Measurements from ENCODE around the gene IFTAP. TPM values are rescaled to one million over a fixed set of nuclear protein-coding genes. Genes with fewer than 3 reads are reported as not detected.

Gene IFTAP
- total RNA-seq, 2 experiments from 2014 or later, result not detected

- Histone ChIP-seq H3K4me2 (ENCODE audit: low read length) (no peak overlapping the region), H3K79me2 (ENCODE audit: insufficient read depth, low read depth, low read length) (no peaks in the 10 kb centered on the region), H3K9me3 (ENCODE audit: low read length) (no peaks in the 10 kb centered on the region), H3K4me3 (ENCODE audit: low read depth, low read length, poor library complexity, severe bottlenecking) (no peak overlapping the region), H3K36me3 (ENCODE audit: insufficient read depth, low read length) (no peaks in the 10 kb centered on the region), H3K27ac (ENCODE audit: low read depth, low read length, poor library complexity, severe bottlenecking) (no peak overlapping the region), H4K20me1 (ENCODE audit: insufficient read depth, low read length) (no peaks in the 10 kb centered on the region), H2AFZ (ENCODE audit: low read length) (no peak overlapping the region), H3K4me1 (ENCODE audit: insufficient read depth, low read length, poor library complexity, severe bottlenecking) (no peaks in the 10 kb centered on the region), H3K9me2 (ENCODE audit: insufficient read depth, low read length) (no peaks in the 10 kb centered on the region)
- DNase-seq (ENCODE audit: low spot score), result no peak
- CTCF ChIA-PET (ENCODE audit: unreplicated experiment), result no interaction called here
- POLR2A ChIA-PET, result interaction anchor here (0.9 to 1.1 kb wide), 2 partner anchors 9 to 21 kb away, joined by 3 read pairs; no protein-coding TSS in a partner anchor
- intact Hi-C loops (cut with micrococcal nuclease; ENCODE audit: unreplicated experiment), result no loop called here
- TF ChIP-seq EZH2phosphoT487 (IDR thresholded peaks at IDR 0.05; ENCODE audit: borderline replicate concordance, low read depth, low read length), result no peak
- TF ChIP-seq, protein P1, sequence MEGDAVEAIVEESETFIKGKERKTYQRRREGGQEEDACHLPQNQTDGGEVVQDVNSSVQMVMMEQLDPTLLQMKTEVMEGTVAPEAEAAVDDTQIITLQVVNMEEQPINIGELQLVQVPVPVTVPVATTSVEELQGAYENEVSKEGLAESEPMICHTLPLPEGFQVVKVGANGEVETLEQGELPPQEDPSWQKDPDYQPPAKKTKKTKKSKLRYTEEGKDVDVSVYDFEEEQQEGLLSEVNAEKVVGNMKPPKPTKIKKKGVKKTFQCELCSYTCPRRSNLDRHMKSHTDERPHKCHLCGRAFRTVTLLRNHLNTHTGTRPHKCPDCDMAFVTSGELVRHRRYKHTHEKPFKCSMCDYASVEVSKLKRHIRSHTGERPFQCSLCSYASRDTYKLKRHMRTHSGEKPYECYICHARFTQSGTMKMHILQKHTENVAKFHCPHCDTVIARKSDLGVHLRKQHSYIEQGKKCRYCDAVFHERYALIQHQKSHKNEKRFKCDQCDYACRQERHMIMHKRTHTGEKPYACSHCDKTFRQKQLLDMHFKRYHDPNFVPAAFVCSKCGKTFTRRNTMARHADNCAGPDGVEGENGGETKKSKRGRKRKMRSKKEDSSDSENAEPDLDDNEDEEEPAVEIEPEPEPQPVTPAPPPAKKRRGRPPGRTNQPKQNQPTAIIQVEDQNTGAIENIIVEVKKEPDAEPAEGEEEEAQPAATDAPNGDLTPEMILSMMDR (conservative IDR thresholded peaks at IDR 0.05; ENCODE audit: low read length), result no peak
- BruUV-seq (replicated peaks), result no TSS peak
These were observed 98.4 kb downstream of the IFTAP start for GRCh38 chr11:36692704-36693103.

GRCh38 chr11:36693139-36693843 is 99.0 kb downstream of the IFTAP start:
- ChIA-PET CTCF (ENCODE audit: unreplicated experiment) (no interaction called here), POLR2A (interaction anchor here (0.5 to 1.1 kb wide), 4 partner anchors 9 to 1012 kb away, joined by 3 to 4 read pairs (median 3); no protein-coding TSS in a partner anchor)
- Histone ChIP-seq H3K4me3 (ENCODE audit: low read depth, low read length, poor library complexity, severe bottlenecking) (no peak overlapping the region), H4K20me1 (ENCODE audit: insufficient read depth, low read length) (no peaks in the 10 kb centered on the region), H3K79me2 (ENCODE audit: insufficient read depth, low read depth, low read length) (no peaks in the 10 kb centered on the region), H2AFZ (ENCODE audit: low read length) (no peak overlapping the region), H3K4me1 (ENCODE audit: insufficient read depth, low read length, poor library complexity, severe bottlenecking) (no peaks in the 10 kb centered on the region), H3K4me2 (ENCODE audit: low read length) (no peak overlapping the region), H3K27ac (ENCODE audit: low read depth, low read length, poor library complexity, severe bottlenecking) (no peak overlapping the region), H3K9me2 (ENCODE audit: insufficient read depth, low read length) (no peaks in the 10 kb centered on the region), H3K36me3 (ENCODE audit: insufficient read depth, low read length) (no peaks in the 10 kb centered on the region), H3K9me3 (ENCODE audit: low read length) (no peaks in the 10 kb centered on the region)
- intact Hi-C loops (cut with micrococcal nuclease; ENCODE audit: unreplicated experiment), result no loop called here
- TF ChIP-seq, protein P1 (conservative IDR thresholded peaks at IDR 0.05; ENCODE audit: low read length), result no peak
- DNase-seq (ENCODE audit: low spot score), result no peak
- BruUV-seq (replicated peaks), result no TSS peak

DNA sequence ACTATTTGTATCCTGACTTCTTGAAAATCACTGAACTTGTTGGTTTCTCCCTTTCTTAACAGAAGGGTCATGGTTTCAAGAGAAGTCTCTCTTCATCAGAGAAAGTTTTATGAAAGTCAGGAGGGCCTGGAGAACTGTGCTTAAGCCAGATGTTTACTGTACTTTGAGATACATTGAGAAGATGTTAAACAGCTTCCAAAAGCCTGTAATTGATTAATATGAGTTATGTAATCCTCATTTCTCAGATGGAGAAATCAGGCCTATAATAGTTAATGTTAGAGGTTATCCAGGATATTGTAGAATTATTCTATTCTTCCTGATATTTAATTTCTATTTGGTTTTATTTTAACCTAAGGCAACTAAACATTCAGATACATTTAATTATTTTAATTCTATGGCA is 100.8 kb downstream of the IFTAP start:
- DNase-seq (ENCODE audit: low spot score), result no peak
- no peak overlapping the region for H3K27ac ChIP-seq (ENCODE audit: low read depth, low read length, poor library complexity, severe bottlenecking)
- H3K4me2 ChIP-seq (ENCODE audit: low read length), result no peak overlapping the region
- intact Hi-C loops (cut with micrococcal nuclease; ENCODE audit: unreplicated experiment), result no loop called here
- no peak for TF ChIP-seq EZH2phosphoT487 (IDR thresholded peaks at IDR 0.05; ENCODE audit: borderline replicate concordance, low read depth, low read length)
- TF ChIP-seq, protein P1 (conservative IDR thresholded peaks at IDR 0.05; ENCODE audit: low read length), result no peak
- H3K9me2 ChIP-seq (ENCODE audit: insufficient read depth, low read length), result no peaks in the 10 kb centered on the region
- POLR2A ChIA-PET, result no interaction called here
- no peak overlapping the region for H2AFZ ChIP-seq (ENCODE audit: low read length)
- no peaks in the 10 kb centered on the region for H3K4me1 ChIP-seq (ENCODE audit: insufficient read depth, low read length, poor library complexity, severe bottlenecking)
- no peak overlapping the region for H3K4me3 ChIP-seq (ENCODE audit: low read depth, low read length, poor library complexity, severe bottlenecking)
- no peaks in the 10 kb centered on the region for H3K79me2 ChIP-seq (ENCODE audit: insufficient read depth, low read depth, low read length)
- no peaks in the 10 kb centered on the region for H3K9me3 ChIP-seq (ENCODE audit: low read length)
- no TSS peak for BruUV-seq (replicated peaks)
- H4K20me1 ChIP-seq (ENCODE audit: insufficient read depth, low read length), result no peaks in the 10 kb centered on the region
- CTCF ChIA-PET (ENCODE audit: unreplicated experiment), result no interaction called here
- H3K36me3 ChIP-seq (ENCODE audit: insufficient read depth, low read length), result no peaks in the 10 kb centered on the region

Measured in OCI-LY7 (cell line).